Keratinocyte (primary cell): ENCODE measurements around the gene DCAF8L1. TPM values are rescaled to one million over a fixed set of nuclear protein-coding genes. Genes with fewer than 3 reads are reported as not detected.

Experiments used
- DNase-seq: peaks from one replicate; pipeline ENCODE4 v3.0.0-alpha.2; 2011; ENCODE audit warnings: low read depth, missing footprints, low spot score
- FAIRE-seq: peaks from 2 replicates; lab custom pipeline; 2011; peaks lifted over from hg19 to GRCh38; lab: Jason Lieb, UNC
- H2AFZ ChIP-seq: 2 replicates; pipeline ENCODE4 v1.6.0; 2012; ENCODE audit warnings: low read length, control low read depth, inconsistent platforms; ENCODE audit not compliant: control insufficient read depth
- H3K27ac ChIP-seq: 2 replicates; pipeline ENCODE4 v1.5.1; 2011; ENCODE audit warnings: low read length; ENCODE audit not compliant: control insufficient read depth, insufficient read depth
- H3K27me3 ChIP-seq: 3 replicates; pipeline ENCODE4 v1.6.0; 2011; ENCODE audit warnings: low read length; ENCODE audit not compliant: control insufficient read depth, insufficient read depth; ENCODE audit errors: extremely low read depth
- H3K36me3 ChIP-seq, 2 experiments: 2 replicates in 1 of 2; 3 replicates in 1 of 2; pipeline ENCODE4 v1.5.1; 2011; ENCODE audit warnings: low read length in 2 of 2, mild to moderate bottlenecking in 1 of 2; ENCODE audit not compliant: control insufficient read depth in 2 of 2, insufficient read depth in 2 of 2; ENCODE audit errors: extremely low read depth in 1 of 2
- H3K4me1 ChIP-seq: 3 replicates; pipeline ENCODE4 v1.5.1; 2011; ENCODE audit warnings: low read length; ENCODE audit not compliant: control insufficient read depth, insufficient read depth; ENCODE audit errors: extremely low read depth
- H3K4me2 ChIP-seq: 3 replicates; pipeline ENCODE4 v1.6.0; 2011; ENCODE audit warnings: low read depth, low read length; ENCODE audit not compliant: control insufficient read depth, insufficient read depth; ENCODE audit errors: extremely low read depth
- H3K4me3 ChIP-seq, 3 experiments: fragments of 200-600 bp in 1 of 3; sonication (generic) in 1 of 3; 2 replicates in 2 of 3; 3 replicates in 1 of 3; pipeline ENCODE4 v1.5.1; 2011 to 2016; ENCODE audit warnings: low read length in 3 of 3, mild to moderate bottlenecking in 3 of 3, control low read depth in 2 of 3, inconsistent platforms in 1 of 3, low read depth in 1 of 3, mixed read lengths in 1 of 3, mixed run types in 1 of 3, moderate library complexity in 1 of 3; ENCODE audit not compliant: control insufficient read depth in 2 of 3, insufficient read depth in 2 of 3; ENCODE audit errors: extremely low read depth in 1 of 3
- H3K79me2 ChIP-seq: 2 replicates; pipeline ENCODE4 v1.6.0; 2012; ENCODE audit warnings: low read length; ENCODE audit not compliant: control insufficient read depth, insufficient read depth
- H3K9ac ChIP-seq: 3 replicates; pipeline ENCODE4 v1.6.0; 2011; ENCODE audit warnings: low read length; ENCODE audit not compliant: control insufficient read depth, insufficient read depth; ENCODE audit errors: extremely low read depth
- H3K9me1 ChIP-seq: 3 replicates; pipeline ENCODE4 v1.6.0; 2011; ENCODE audit warnings: low read length; ENCODE audit not compliant: control insufficient read depth, insufficient read depth; ENCODE audit errors: extremely low read depth
- H3K9me3 ChIP-seq: 2 replicates; pipeline ENCODE4 v1.5.1; 2012; ENCODE audit warnings: low read depth, low read length; ENCODE audit not compliant: control insufficient read depth
- H4K20me1 ChIP-seq: 3 replicates; pipeline ENCODE4 v1.6.0; 2011; ENCODE audit warnings: low read length; ENCODE audit not compliant: control insufficient read depth, insufficient read depth; ENCODE audit errors: extremely low read depth
- EZH2 ChIP-seq: IDR thresholded peaks from one replicate; pipeline ENCODE4 v1.6.1; 2012; ENCODE audit warnings: inconsistent platforms, mild to moderate bottlenecking, low read length, moderate library complexity
- dilution Hi-C: fragments of 300-500 bp; cut with MboI; formaldehyde crosslinking; loops from one replicate; pipeline ENCODE4 v1.7.0; 2020; ENCODE audit warnings: low sequenced_read_pairs; ENCODE audit not compliant: extremely low pct_ligation_motif_present
- polyA plus RNA-seq, 5 experiments: library from polyadenylated mRNA; depleted of rRNA in 3 of 5; stranded (reverse) in 3 of 5; stranded (forward) in 1 of 5; unstranded in 1 of 5; fragments of >200 nt; gene quantifications; 1 replicate in 1 of 5; 2 replicates in 3 of 5; 3 replicates in 1 of 5; pipeline versions ENCODE4 v1.2.1 to v1.2.3, GENCODE V29; 2011 to 2012; ENCODE audit warnings: missing spikeins in 2 of 5, low read depth in 1 of 5, low replicate concordance in 1 of 5
- TF ChIP-seq, protein P1 (sequence below), 3 experiments: IDR thresholded peaks in 1 of 3; conservative IDR thresholded peaks in 1 of 3; optimal IDR thresholded peaks in 1 of 3; 2 replicates in 2 of 3; 3 replicates in 1 of 3; pipeline versions ENCODE3 to v1.5.1; 2011; ENCODE audit warnings: low read length in 3 of 3, mild to moderate bottlenecking in 3 of 3, moderate library complexity in 2 of 3, control low read depth in 1 of 3, inconsistent platforms in 1 of 3; ENCODE audit not compliant: insufficient read depth in 2 of 3; ENCODE audit errors: extremely low read depth in 1 of 3

DCAF8L1 gene
- polyA plus RNA-seq, 1 donor (not counting 4 experiments of a cell fraction or from before 2014, with no cell fraction given) = not detected

DNA sequence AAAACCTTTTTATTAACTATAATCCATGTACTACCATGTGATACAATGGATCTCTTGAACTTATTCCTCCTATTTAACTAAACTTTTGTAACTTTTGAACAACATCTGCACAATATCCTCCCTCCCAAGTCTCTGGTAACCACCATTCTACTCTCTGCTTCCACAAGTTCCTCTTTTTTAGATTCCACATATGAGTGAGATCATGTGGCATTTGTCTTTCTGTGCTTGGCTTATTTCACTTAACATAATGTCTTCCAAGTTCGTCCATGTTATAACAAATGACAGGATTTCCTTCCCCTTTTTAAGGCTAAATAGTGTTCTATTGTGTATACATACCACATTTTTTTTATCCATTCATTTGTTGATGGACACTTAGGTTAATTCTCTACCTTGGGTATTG lies 28.1 kb downstream of the DCAF8L1 start:
- Histone ChIP-seq H3K9me1 (no peaks in the 10 kb centered on the region), H2AFZ (no peak overlapping the region), H3K4me2 (no peak overlapping the region), H3K4me1 (no peaks in the 10 kb centered on the region), H4K20me1 (no peaks in the 10 kb centered on the region), H3K27ac (no peak overlapping the region), H3K9me3 (no peaks in the 10 kb centered on the region), H3K36me3 (no peaks in the 10 kb centered on the region), H3K27me3 (no peaks in the 10 kb centered on the region), H3K4me3 (no peak overlapping the region), H3K79me2 (no peaks in the 10 kb centered on the region), H3K9ac (no peak overlapping the region)
- dilution Hi-C loops = no loop called here
- TF ChIP-seq, protein P1, sequence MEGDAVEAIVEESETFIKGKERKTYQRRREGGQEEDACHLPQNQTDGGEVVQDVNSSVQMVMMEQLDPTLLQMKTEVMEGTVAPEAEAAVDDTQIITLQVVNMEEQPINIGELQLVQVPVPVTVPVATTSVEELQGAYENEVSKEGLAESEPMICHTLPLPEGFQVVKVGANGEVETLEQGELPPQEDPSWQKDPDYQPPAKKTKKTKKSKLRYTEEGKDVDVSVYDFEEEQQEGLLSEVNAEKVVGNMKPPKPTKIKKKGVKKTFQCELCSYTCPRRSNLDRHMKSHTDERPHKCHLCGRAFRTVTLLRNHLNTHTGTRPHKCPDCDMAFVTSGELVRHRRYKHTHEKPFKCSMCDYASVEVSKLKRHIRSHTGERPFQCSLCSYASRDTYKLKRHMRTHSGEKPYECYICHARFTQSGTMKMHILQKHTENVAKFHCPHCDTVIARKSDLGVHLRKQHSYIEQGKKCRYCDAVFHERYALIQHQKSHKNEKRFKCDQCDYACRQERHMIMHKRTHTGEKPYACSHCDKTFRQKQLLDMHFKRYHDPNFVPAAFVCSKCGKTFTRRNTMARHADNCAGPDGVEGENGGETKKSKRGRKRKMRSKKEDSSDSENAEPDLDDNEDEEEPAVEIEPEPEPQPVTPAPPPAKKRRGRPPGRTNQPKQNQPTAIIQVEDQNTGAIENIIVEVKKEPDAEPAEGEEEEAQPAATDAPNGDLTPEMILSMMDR (optimal IDR thresholded peaks at IDR 0.05 in 1 of 3, IDR thresholded peaks at IDR 0.05 in 1 of 3, conservative IDR thresholded peaks at IDR 0.05 in 1 of 3; ENCODE audit: extremely low read depth in 1 of 3, insufficient read depth in 2 of 3, low read length in 3 of 3) = no peak
- no peak for TF ChIP-seq EZH2
- DNase-seq (no peak), FAIRE-seq (no peak)

DNA sequence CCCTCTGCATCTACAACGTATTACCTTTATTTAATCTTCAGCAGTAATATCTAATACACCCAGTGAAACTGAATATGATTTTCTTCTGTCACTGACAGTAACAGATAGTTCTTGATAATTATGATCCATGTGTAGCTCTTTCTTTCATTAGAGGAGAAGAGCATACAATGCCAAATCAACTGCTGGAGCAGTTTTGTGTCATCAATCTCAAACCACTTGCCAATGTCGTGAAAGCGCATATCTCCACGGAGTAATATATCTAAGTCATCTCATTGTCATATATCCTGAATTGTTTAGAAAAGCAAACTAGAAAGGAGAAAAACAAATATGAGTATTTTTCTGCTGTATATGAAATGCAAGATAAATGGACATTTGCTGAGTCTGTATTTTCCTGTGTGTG lies 47.9 kb downstream of the DCAF8L1 start:
- DNase-seq (no peak), FAIRE-seq (no peak)
- H3K36me3 ChIP-seq = no peaks in the 10 kb centered on the region
- H3K9ac ChIP-seq = no peak overlapping the region
- H3K27ac ChIP-seq = no peak overlapping the region
- dilution Hi-C loops = no loop called here
- no peaks in the 10 kb centered on the region for H3K4me1 ChIP-seq
- no peaks in the 10 kb centered on the region for H3K9me1 ChIP-seq
- H3K9me3 ChIP-seq = no peaks in the 10 kb centered on the region
- TF ChIP-seq EZH2 = no peak
- TF ChIP-seq, protein P1 (optimal IDR thresholded peaks at IDR 0.05 in 1 of 3, IDR thresholded peaks at IDR 0.05 in 1 of 3, conservative IDR thresholded peaks at IDR 0.05 in 1 of 3; ENCODE audit: extremely low read depth in 1 of 3, insufficient read depth in 2 of 3, low read length in 3 of 3) = no peak
- no peak overlapping the region for H3K4me2 ChIP-seq
- no peak overlapping the region for H3K4me3 ChIP-seq
- no peaks in the 10 kb centered on the region for H3K79me2 ChIP-seq
- no peak overlapping the region for H2AFZ ChIP-seq
- H3K27me3 ChIP-seq = no peaks in the 10 kb centered on the region
- no peaks in the 10 kb centered on the region for H4K20me1 ChIP-seq

Other genes starting within 250 kb of the DCAF8L1 start
- not detected in 3 replicates for gene MAGEB10, start 173.5 kb downstream of the DCAF8L1 start, polyA plus RNA-seq